ENCODE measurements around the gene APOC4.
"Not testable (repeated sequence)": the region's sequence is repeated elsewhere in the genome, so short reads cannot be mapped to it uniquely, and the experiment has no call there.

Gene APOC4

DNA sequence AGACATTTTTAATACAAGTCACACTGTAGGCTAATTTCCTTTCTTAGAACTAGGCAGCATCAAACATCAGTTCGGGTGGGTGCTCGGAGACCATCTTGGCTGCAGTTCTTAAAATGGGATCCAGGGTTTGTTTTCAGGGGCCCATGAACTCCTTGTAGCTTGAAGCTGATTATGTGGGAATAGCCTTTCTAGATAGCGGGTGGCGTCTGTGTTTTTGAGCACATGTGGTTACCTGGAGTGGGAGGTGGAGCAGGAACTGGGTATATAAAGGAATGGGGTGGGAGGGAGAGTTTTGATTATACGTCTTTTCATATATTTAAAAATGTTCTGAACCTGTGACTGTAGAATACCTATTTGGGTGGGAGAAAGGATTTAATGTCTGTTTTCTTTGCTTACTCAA lies 26.1 kb downstream of the APOC4 start:
- H3K36me3 Mint-ChIP-seq = no peaks in the 10 kb centered on the region

DNA sequence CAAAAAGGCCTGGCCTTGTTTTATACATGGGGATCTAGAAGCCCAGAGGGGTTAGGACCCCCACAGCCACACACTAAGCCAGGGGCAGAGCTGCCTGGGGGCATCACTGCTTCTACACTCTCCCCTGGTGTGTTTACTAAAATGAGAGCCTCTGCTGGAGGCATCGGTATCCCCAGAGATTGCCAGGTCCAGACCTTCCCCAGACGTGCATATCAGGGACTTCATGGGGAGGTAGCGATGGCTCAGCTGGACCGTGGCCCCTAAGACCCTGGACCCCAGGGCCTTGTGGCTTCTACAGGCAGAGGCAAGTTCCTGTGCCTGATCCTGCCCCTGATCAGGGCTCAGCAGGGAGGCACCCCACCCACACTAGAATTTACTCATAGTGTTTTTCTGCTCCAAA lies 26.6 kb downstream of the APOC4 start:
- Mint-ChIP-seq H3K27me3 (no peaks in the 10 kb centered on the region), H3K36me3 (no peaks in the 10 kb centered on the region), H3K9me3 (ENCODE audit: low read depth) (no peaks in the 10 kb centered on the region), H3K4me3 (no peak overlapping the region), H3K27ac (no peak overlapping the region), H3K4me1 (ENCODE audit: low read depth) (peaks cover 5% of the 10 kb centered on the region)

More for the DNA sequence above, 26.1 kb downstream of the APOC4 start:
- no peak overlapping the region for H3K4me3 Mint-ChIP-seq
- H3K9me3 Mint-ChIP-seq (ENCODE audit: low read depth) = no peaks in the 10 kb centered on the region
- peaks cover 5% of the 10 kb centered on the region for H3K4me1 Mint-ChIP-seq (ENCODE audit: low read depth)
- no peaks in the 10 kb centered on the region for H3K27me3 Mint-ChIP-seq
- peak overlapping the region; percentile 48 for H3K27ac Mint-ChIP-seq

DNA sequence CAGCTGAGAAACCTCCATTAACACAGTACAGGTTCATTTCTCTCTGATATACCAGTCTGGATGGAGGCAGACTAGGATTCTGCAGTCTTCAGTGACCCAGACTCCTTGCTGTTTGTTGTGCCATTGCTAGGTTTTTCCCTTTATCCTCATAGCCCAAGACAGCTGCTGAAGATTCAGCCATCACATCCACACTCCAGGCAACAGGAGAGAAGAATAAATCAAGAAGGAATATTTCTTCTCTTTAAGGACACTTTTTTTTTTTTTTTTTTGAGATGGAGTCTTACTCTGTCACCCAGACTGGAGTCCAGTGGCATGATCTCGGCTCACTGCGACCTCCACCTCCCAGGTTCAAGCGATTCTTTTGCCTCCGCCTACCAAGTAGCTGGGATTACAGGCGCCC lies 27.4 kb downstream of the APOC4 start:
- Mint-ChIP-seq H3K36me3 (peaks cover 2% of the 10 kb centered on the region), H3K9me3 (ENCODE audit: low read depth) (no peaks in the 10 kb centered on the region), H3K4me1 (ENCODE audit: low read depth) (peaks cover 5% of the 10 kb centered on the region), H3K27ac (no peak overlapping the region), H3K4me3 (no peak overlapping the region), H3K27me3 (no peaks in the 10 kb centered on the region)

DNA sequence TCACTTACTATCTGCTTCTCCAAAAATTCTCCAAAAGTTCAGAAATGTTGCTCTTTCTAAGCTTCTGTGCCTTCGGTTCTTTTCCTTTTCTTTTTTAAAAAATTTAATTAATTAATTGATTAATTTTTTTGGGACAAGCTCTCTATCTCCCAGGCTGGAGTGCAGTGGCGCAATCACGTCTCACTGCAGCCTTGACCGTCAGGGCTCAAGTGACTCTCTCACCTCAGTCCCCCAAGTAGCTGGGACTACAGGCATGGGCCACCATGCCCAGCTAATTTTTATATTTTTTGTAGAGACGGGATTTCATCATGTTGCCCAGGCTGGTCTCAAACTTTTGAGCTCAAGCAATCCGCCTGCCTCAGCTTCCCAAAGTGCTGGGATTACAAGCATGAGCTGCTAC lies 29.4 kb downstream of the APOC4 start:
- not testable (repeated sequence) for H3K36me3 Mint-ChIP-seq; H3K27ac Mint-ChIP-seq; H3K4me3 Mint-ChIP-seq; H3K27me3 Mint-ChIP-seq; H3K4me1 Mint-ChIP-seq (ENCODE audit: low read depth); H3K9me3 Mint-ChIP-seq (ENCODE audit: low read depth)

DNA sequence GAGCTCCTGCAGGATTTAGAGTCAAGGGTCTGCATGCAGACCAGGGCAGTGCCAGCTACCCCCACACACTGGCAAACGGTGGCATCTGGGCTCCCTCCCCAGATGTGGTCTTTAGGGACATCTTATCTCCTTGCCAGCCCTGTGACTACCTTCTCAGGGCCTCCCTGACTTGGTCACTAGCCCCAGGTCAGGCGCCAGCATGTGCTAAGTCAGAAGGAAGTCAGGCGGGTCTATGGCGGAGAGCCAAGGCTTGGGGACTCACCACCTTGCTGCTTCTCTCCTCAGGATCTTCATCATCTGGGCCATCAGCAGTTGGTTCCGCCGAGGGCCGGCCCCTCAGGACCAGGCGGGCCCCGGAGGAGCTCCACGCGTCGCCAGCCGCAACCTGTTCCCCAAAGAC lies 30.8 kb downstream of the APOC4 start:
- H3K27ac Mint-ChIP-seq = no peak overlapping the region
- H3K4me1 Mint-ChIP-seq (ENCODE audit: low read depth) = peaks cover 3% of the 10 kb centered on the region
- H3K4me3 Mint-ChIP-seq = no peak overlapping the region
- peaks cover 2% of the 10 kb centered on the region for H3K36me3 Mint-ChIP-seq
- no peaks in the 10 kb centered on the region for H3K27me3 Mint-ChIP-seq
- H3K9me3 Mint-ChIP-seq (ENCODE audit: low read depth) = no peaks in the 10 kb centered on the region

DNA sequence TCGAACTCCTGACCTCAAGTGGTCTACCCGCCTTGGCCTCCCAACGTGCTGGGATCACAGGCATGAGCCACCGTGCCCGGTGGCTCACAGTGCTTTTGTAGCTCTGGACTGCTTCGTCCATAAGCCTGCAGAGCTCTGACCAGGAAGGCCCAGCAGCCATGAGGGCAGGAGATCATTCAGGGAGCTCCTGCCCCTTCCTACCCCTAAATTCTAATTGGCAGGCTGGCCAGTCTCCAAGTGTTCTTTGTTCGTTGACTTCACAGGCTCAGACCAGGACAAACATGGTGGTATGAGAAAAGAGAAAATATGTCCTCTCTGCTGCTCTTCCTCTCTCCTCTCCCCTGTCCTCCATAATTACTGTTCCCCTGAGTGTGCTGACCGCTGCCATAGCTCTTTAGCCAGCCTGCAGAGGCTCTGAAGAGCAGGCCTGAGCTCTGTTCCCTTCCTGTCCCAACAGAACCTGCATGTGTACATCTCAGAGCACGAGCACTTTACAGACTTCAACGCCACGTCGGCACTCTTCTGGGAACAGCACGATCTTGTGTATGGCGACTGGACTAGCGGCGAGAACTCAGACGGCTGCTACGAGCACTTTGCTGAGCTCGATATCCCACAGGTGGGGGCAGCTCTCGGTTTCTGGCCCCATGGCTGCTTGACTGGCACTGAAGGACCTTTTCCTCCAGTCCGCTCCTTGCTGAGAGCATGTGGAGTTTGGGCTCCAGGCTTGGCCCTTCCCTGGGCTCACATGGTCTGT lies 32.1 kb downstream of the APOC4 start:
- Mint-ChIP-seq H3K36me3 (peaks cover 2% of the 10 kb centered on the region), H3K9me3 (ENCODE audit: low read depth) (no peaks in the 10 kb centered on the region)

DNA sequence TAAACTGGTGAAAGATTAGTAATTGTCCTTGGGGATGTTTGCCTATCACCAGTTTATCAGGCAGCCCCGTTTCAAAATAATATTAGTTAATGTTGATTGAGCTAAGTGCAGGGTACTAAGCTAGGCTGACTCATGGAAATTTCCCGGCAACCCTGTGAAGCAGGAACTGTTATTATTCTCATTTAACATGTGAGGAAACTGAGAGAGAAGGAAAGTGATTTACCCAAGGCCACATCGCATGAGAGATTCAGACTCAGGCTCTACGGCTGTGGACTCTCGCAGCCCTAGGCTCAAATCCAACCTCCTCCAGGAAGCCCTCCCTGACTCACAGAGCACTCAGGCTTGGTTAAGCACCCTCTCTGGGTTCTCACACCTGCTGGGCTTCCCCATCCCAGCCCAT lies 32.8 kb downstream of the APOC4 start:
- Mint-ChIP-seq H3K4me3 (no peak overlapping the region), H3K36me3 (peaks cover 2% of the 10 kb centered on the region), H3K27me3 (no peaks in the 10 kb centered on the region), H3K4me1 (ENCODE audit: low read depth) (no peaks in the 10 kb centered on the region), H3K27ac (no peak overlapping the region), H3K9me3 (ENCODE audit: low read depth) (no peaks in the 10 kb centered on the region)

More for the DNA sequence above, 32.1 kb downstream of the APOC4 start:
- Mint-ChIP-seq H3K4me3 (no peak overlapping the region), H3K4me1 (ENCODE audit: low read depth) (no peaks in the 10 kb centered on the region), H3K27me3 (no peaks in the 10 kb centered on the region), H3K27ac (no peak overlapping the region)

DNA sequence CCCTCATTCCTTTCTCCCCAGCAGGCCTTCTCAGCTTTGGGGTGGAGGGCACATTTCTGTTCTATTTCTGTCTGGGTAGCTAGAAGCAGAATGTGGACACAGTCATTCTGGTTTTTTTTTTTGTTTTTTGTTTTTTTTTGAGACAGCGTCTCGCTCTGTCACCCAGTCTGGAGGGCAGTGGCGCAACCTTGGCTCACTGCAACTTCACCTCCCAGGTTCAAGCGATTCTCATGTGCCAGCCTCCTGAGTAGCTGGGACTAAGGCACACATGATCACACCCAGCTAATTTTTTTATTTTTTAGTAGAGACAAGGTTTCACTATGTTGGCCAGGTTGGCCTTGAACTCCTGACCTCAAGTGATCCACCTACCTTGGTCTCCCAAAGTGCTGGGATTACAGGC lies 33.4 kb downstream of the APOC4 start:
- peaks cover 2% of the 10 kb centered on the region for H3K36me3 Mint-ChIP-seq
- H3K4me3 Mint-ChIP-seq = no peak overlapping the region
- no peaks in the 10 kb centered on the region for H3K27me3 Mint-ChIP-seq
- H3K4me1 Mint-ChIP-seq (ENCODE audit: low read depth) = no peaks in the 10 kb centered on the region
- H3K27ac Mint-ChIP-seq = no peak overlapping the region
- H3K9me3 Mint-ChIP-seq (ENCODE audit: low read depth) = no peaks in the 10 kb centered on the region

DNA sequence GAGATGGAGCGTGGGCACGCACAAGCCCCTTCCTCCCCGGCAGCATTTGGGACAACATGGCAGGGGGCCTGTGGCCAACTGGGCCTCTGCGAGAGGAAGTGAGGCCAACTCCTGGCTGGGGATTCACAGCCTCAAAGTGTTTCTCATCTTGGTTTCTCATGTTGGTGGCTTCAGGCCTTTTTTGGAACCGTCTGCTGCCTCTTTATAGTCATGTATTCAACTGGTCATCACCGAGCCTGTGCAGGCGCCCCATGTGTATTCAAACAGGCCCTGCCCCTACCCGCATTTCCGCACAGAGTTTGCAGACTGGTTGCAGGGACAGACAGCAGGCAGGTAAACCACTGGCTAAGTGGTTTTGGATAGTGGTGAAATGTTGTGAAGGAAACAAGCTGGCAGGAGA lies 42.0 kb downstream of the APOC4 start:
- H3K4me3 Mint-ChIP-seq = no peak overlapping the region
- no peaks in the 10 kb centered on the region for H3K9me3 Mint-ChIP-seq (ENCODE audit: low read depth)
- no peaks in the 10 kb centered on the region for H3K27me3 Mint-ChIP-seq
- no peak overlapping the region for H3K27ac Mint-ChIP-seq
- no peaks in the 10 kb centered on the region for H3K36me3 Mint-ChIP-seq
- no peaks in the 10 kb centered on the region for H3K4me1 Mint-ChIP-seq (ENCODE audit: low read depth)

DNA sequence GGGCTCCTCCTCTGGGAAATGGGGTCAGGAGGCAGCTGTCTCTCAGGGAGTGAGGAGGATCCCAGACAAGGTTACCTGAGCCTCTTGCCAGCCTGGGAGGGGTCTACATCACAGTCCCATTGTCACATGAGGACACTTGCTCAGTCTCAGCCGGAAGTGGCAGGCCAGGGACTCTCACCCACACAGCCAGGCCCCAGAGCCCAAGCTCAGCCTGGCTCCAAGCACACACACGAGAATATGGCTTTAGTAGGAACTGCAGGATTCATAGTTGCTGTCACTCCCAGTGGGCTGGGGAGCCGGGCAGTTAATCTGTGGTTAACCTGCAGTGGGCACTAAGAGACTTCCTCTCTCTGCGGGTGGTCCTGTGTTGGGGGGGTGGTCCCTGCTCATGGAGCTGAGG lies 43.4 kb downstream of the APOC4 start:
- no peaks in the 10 kb centered on the region for H3K27me3 Mint-ChIP-seq
- H3K9me3 Mint-ChIP-seq (ENCODE audit: low read depth) = no peaks in the 10 kb centered on the region
- H3K27ac Mint-ChIP-seq = no peak overlapping the region
- no peak overlapping the region for H3K4me3 Mint-ChIP-seq
- no peaks in the 10 kb centered on the region for H3K4me1 Mint-ChIP-seq (ENCODE audit: low read depth)
- H3K36me3 Mint-ChIP-seq = no peaks in the 10 kb centered on the region

DNA sequence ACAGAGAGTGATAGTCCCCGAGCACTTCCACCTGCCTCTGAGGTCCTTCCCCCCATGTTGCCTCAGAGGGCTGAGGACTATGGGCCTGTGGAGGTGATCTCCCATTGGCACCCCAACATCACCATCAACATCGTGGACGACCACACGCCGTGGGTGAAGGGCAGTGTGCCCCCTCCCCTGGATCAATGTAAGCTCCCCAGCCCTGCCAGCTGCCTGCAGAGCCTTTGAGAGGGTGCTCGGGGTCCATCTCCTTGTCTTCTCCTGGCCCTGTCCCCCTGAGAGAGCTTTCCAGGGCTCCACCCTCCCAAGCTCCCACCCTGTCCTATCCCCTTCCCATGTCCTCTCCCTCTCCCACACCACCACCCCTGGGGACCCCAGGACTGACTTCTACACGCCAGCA lies 44.4 kb downstream of the APOC4 start:
- Mint-ChIP-seq H3K27ac (no peak overlapping the region), H3K4me3 (no peak overlapping the region), H3K36me3 (no peaks in the 10 kb centered on the region), H3K27me3 (no peaks in the 10 kb centered on the region), H3K4me1 (ENCODE audit: low read depth) (no peaks in the 10 kb centered on the region), H3K9me3 (ENCODE audit: low read depth) (no peaks in the 10 kb centered on the region)

DNA sequence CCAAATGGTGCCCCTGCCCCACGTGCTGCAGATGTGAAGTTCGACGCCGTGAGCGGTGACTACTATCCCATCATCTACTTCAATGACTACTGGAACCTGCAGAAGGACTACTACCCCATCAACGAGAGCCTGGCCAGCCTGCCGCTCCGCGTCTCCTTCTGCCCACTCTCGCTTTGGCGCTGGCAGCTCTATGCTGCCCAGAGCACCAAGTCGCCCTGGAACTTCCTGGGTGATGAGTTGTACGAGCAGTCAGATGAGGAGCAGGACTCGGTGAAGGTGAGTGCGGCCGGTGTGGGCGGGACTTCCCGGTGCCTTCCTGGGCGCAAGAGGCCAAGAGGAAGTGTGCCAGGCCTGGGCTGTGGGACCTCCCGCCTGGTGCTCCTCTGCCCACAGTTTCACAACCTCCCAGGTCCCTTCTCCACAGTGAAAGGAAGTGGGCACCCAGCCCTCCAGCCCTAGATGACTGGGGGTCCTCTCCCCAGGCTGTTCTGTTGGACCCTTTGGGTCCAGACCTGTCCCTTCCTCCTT lies 45.2 kb downstream of the APOC4 start:
- Mint-ChIP-seq H3K36me3 (no peaks in the 10 kb centered on the region), H3K9me3 (ENCODE audit: low read depth) (no peaks in the 10 kb centered on the region), H3K4me3 (no peak overlapping the region), H3K27ac (no peak overlapping the region), H3K4me1 (ENCODE audit: low read depth) (no peaks in the 10 kb centered on the region), H3K27me3 (no peaks in the 10 kb centered on the region)

DNA sequence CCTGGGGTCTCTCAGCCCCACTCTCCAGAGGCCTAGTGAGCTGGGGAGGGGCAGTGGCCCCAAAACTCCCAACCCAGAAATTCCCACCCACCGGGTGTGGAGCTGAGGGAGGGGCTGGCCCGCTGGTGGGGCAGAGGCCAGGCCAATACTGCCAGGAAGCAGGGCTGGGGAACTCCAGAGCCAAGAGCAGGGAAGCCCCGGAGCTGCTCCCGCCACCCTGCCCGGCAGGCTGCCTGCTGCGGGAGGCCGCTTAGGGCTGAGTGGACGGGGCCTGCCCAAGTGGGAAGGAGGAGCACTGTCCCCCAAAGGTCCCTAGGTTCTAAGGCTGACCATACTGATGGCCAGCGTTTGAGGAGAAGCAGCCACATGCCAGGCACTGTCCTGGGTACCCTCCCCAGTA lies 46.2 kb downstream of the APOC4 start:
- H3K27ac Mint-ChIP-seq = no peak overlapping the region
- no peak overlapping the region for H3K4me3 Mint-ChIP-seq
- H3K27me3 Mint-ChIP-seq = no peaks in the 10 kb centered on the region
- no peaks in the 10 kb centered on the region for H3K9me3 Mint-ChIP-seq (ENCODE audit: low read depth)
- no peaks in the 10 kb centered on the region for H3K36me3 Mint-ChIP-seq
- H3K4me1 Mint-ChIP-seq (ENCODE audit: low read depth) = no peaks in the 10 kb centered on the region

DNA sequence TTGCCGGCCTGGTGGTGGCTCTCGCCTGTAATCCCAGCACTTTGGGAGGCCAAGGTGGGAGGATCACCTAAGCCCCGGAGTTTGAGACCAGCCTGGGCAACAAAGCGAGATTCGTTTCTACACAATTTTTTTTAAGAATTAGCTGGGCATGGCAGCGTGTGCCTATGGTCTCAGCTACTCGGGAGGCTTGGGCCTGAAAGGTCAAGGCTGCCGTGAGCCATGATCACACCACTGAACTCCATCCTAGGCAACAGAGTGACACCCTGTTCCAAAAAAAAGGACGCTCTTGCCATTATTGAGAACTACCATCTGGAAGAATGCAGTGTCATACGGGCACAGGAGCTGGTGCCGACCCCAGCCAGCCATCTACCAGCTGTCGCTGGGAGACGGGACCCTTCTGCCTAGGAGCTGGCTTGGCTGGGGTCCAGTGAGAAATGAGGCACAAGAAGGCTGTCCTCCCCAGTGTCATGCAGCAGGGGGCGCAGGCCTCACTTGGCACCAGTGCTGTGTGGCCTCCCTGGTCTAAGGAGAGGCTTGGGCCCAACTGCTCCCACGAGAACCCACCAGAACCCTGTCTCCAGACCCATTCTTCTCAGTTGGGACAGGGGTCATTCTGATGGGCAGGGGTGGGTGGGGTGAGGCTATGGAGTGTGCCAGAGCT lies 47.0 kb downstream of the APOC4 start:
- H3K9me3 Mint-ChIP-seq (ENCODE audit: low read depth) = no peaks in the 10 kb centered on the region
- H3K27me3 Mint-ChIP-seq = no peaks in the 10 kb centered on the region
- H3K4me3 Mint-ChIP-seq = no peak overlapping the region
- no peak overlapping the region for H3K27ac Mint-ChIP-seq
- no peaks in the 10 kb centered on the region for H3K36me3 Mint-ChIP-seq
- no peaks in the 10 kb centered on the region for H3K4me1 Mint-ChIP-seq (ENCODE audit: low read depth)

DNA sequence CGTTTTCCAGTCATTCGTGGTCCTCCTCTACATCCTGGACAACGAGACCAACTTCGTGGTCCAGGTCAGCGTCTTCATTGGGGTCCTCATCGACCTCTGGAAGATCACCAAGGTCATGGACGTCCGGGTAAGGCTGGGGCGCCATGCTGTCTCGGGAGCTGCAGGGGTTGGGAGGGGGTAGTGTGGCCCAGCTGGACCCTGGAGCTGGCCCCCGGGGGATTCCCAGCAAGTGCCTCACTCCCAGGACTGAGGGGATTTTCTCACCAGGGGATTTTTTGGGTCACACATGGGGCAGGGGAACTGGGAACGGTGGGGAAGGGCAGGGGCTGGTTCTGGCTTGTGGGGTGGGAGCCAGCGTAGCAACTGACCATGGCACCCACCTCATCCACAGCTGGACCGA lies 48.4 kb downstream of the APOC4 start:
- H3K27ac Mint-ChIP-seq = no peak overlapping the region
- no peaks in the 10 kb centered on the region for H3K9me3 Mint-ChIP-seq (ENCODE audit: low read depth)
- no peaks in the 10 kb centered on the region for H3K27me3 Mint-ChIP-seq
- no peak overlapping the region for H3K4me3 Mint-ChIP-seq
- no peaks in the 10 kb centered on the region for H3K36me3 Mint-ChIP-seq
- H3K4me1 Mint-ChIP-seq (ENCODE audit: low read depth) = no peaks in the 10 kb centered on the region

DNA sequence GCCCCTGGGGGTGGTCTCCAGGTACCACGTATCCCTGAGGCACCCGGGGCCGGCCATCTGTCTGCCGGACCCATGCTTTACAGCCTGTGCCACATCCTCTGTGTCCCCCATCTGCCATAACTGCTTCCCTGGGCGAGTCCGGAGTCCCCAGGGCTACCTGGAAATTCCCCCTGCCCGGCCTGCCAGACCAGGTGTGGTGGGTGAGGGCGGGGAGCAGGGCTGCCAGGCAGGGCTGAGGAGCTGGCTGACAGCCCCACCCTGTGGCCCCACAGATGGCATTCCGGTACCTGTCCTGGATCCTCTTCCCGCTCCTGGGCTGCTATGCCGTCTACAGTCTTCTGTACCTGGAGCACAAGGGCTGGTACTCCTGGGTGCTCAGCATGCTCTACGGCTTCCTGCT lies 48.9 kb downstream of the APOC4 start:
- Mint-ChIP-seq H3K4me3 (no peak overlapping the region), H3K27me3 (no peaks in the 10 kb centered on the region), H3K9me3 (ENCODE audit: low read depth) (no peaks in the 10 kb centered on the region), H3K4me1 (ENCODE audit: low read depth) (no peaks in the 10 kb centered on the region), H3K27ac (no peak overlapping the region), H3K36me3 (no peaks in the 10 kb centered on the region)
